HepG2 (cell line): Measurements from ENCODE around the gene MAPK8IP3. TPM values are rescaled to one million over a fixed set of nuclear protein-coding genes. Genes with fewer than 3 reads are reported as not detected.

Experiments
- BCL6 ChIP-seq: IDR thresholded peaks from 2 replicates; pipeline ENCODE4 v1.6.1; 2016; ENCODE audit warnings: missing genetic modification reagents, missing compliant biosample characterization
- CAMTA2 ChIP-seq: sonication (generic); formaldehyde crosslinking; IDR thresholded peaks from 2 replicates; pipeline ENCODE4 v1.4.0; 2020; ENCODE audit warnings: mild to moderate bottlenecking, missing genetic modification reagents, borderline replicate concordance
- CEBPB ChIP-seq: IDR thresholded peaks from 2 replicates; pipeline ENCODE4 v1.6.1; 2011; ENCODE audit warnings: low read depth, low read length, improper control_type of control experiment, borderline replicate concordance
- EEA1 ChIP-seq: sonication (generic); formaldehyde crosslinking; IDR thresholded peaks from 2 replicates; pipeline ENCODE4 v1.5.1; 2020; ENCODE audit warnings: mild to moderate bottlenecking, missing genetic modification reagents, borderline replicate concordance
- ELF1 ChIP-seq: sonication (generic); formaldehyde crosslinking; IDR thresholded peaks from 2 replicates; pipeline ENCODE4 v1.4.0; 2020; ENCODE audit warnings: missing genetic modification reagents
- HDAC1 ChIP-seq: sonication (generic); formaldehyde crosslinking; IDR thresholded peaks from 2 replicates; pipeline ENCODE4 v1.5.1; 2020; ENCODE audit warnings: mild to moderate bottlenecking, missing genetic modification reagents
- HMGXB3 ChIP-seq: sonication (generic); formaldehyde crosslinking; IDR thresholded peaks from 2 replicates; pipeline ENCODE4 v1.4.0; 2020; ENCODE audit warnings: missing genetic modification reagents, borderline replicate concordance
- HNRNPUL1 ChIP-seq: fragments of 200-400 bp; formaldehyde crosslinking; IDR thresholded peaks from 2 replicates; pipeline ENCODE4 v1.6.1; 2017; ENCODE audit warnings: low read depth, mild to moderate bottlenecking, low read length, moderate library complexity
- MBD4 ChIP-seq: IDR thresholded peaks from 2 replicates; pipeline ENCODE4 v1.6.1; 2012; ENCODE audit warnings: low read length, inconsistent platforms, borderline replicate concordance
- MTF1 ChIP-seq: sonication (generic); formaldehyde crosslinking; IDR thresholded peaks from 2 replicates; pipeline ENCODE4 v1.5.0; 2020; ENCODE audit warnings: missing genetic modification reagents
- NFE2 ChIP-seq: sonication (generic); formaldehyde crosslinking; IDR thresholded peaks from 2 replicates; pipeline ENCODE4 v1.4.0; 2020; ENCODE audit warnings: missing genetic modification reagents
- SRF ChIP-seq: IDR thresholded peaks from 2 replicates; pipeline ENCODE4 v1.6.1; 2011; ENCODE audit warnings: mild to moderate bottlenecking, low read depth, low read length, moderate library complexity
- ZFP37 ChIP-seq: sonication (generic); formaldehyde crosslinking; IDR thresholded peaks from 2 replicates; pipeline ENCODE4 v1.4.0; 2020; ENCODE audit warnings: missing genetic modification reagents, borderline replicate concordance
- ZFP90 ChIP-seq: sonication (generic); formaldehyde crosslinking; IDR thresholded peaks from 2 replicates; pipeline ENCODE4 v1.8.0; 2022; ENCODE audit warnings: missing genetic modification reagents, mild to moderate bottlenecking, inconsistent platforms, borderline replicate concordance
- ZNF101 ChIP-seq: sonication (generic); formaldehyde crosslinking; IDR thresholded peaks from 2 replicates; pipeline ENCODE4 v1.4.0; 2020; ENCODE audit warnings: mild to moderate bottlenecking, low read depth, missing genetic modification reagents, borderline replicate concordance
- ZNF609 ChIP-seq: sonication (generic); formaldehyde crosslinking; IDR thresholded peaks from 2 replicates; pipeline ENCODE4 v1.4.0; 2020; ENCODE audit warnings: mild to moderate bottlenecking, missing genetic modification reagents, borderline replicate concordance
- ZNF770 ChIP-seq: sonication (generic); formaldehyde crosslinking; IDR thresholded peaks from 2 replicates; pipeline ENCODE4 v1.5.0; 2020; ENCODE audit warnings: mild to moderate bottlenecking, missing genetic modification reagents
- ZNF777 ChIP-seq: sonication (generic); formaldehyde crosslinking; IDR thresholded peaks from 2 replicates; pipeline ENCODE4 v1.4.0; 2020; ENCODE audit warnings: missing genetic modification reagents
- polyA plus RNA-seq, 8 experiments: library from polyadenylated mRNA; depleted of rRNA in 3 of 8; stranded (reverse) in 7 of 8; unstranded in 1 of 8; fragments of >200 nt; fragmentation: Illumina TruSeq in 4 of 8; extraction: Trizol in 4 of 8; gene quantifications; 2 replicates each; pipeline versions ENCODE4 v1.2.1 to v1.2.3, GENCODE V29; 2011 to 2016; ENCODE audit warnings: low read depth in 4 of 8, missing spikeins in 1 of 8, mixed read lengths in 1 of 8; ENCODE audit not compliant: insufficient read depth in 1 of 8
- total RNA-seq, 5 experiments: library from RNA; depleted of rRNA; stranded (reverse); fragments of >200 nt; fragmentation: Illumina TruSeq; extraction: Trizol; gene quantifications; 2 replicates each; pipeline ENCODE4 v1.2.3, GENCODE V29; 2016; ENCODE audit warnings: low read depth in 1 of 5

MAPK8IP3 gene
- total and polyA plus RNA-seq, 2 of the 13 experiments (the other 11 are each of a cell fraction or from before 2014, with no cell fraction given) = 25.1 to 41.7 TPM

- TF ChIP-seq EEA1 (CRISPR knock-in tag) (0 out of 2 replicates have a peak, but pooled peaks have one; percentile 55), SRF (no peak), MTF1 (CRISPR knock-in tag) (no peak), CEBPB (no peak), ZFP37 (CRISPR knock-in tag) (no peak), ZNF777 (no peak; the same call in 1 of the 2 replicates), CAMTA2 (CRISPR knock-in tag) (no peak), MBD4 (no peak), HNRNPUL1 (no peak), ZFP90 (CRISPR knock-in tag) (peak; percentile 16; the same call in 1 of the 2 replicates), BCL6 (CRISPR knock-in tag) (no peak), HDAC1 (CRISPR knock-in tag) (0 out of 2 replicates have a peak, but pooled peaks have one; percentile 1), ELF1 (CRISPR knock-in tag) (no peak), ZNF609 (CRISPR knock-in tag) (no peak), ZNF101 (CRISPR knock-in tag) (no peak), ZNF770 (CRISPR knock-in tag) (no peak), HMGXB3 (CRISPR knock-in tag) (no peak), NFE2 (CRISPR knock-in tag) (no peak)
Measured at GRCh38 chr16:1678500-1679098, 27.4 kb upstream of the MAPK8IP3 start (continued).
